Activated CD4-positive, alpha-beta T cell treated with anti-CD3 and anti-CD28 coated beads for 24 hours (primary cell): ENCODE data around the gene RAMP1.

ENCODE experiments used
- DNase-seq, 2 donors: peaks; one replicate each; pipeline ENCODE4 v3.0.0-alpha.2; 2020; ENCODE audit warnings: low read depth in 2 of 2

Gene RAMP1

GRCh38 chr2:237876951-237877491 lies 17.6 kb downstream of the RAMP1 start:
- DNase-seq: no peak

GRCh38 chr2:237877576-237878307 lies 18.3 kb downstream of the RAMP1 start:
- DNase-seq: no peak

GRCh38 chr2:237878321-237879057 lies 19.1 kb downstream of the RAMP1 start:
- DNase-seq: no peak

DNA sequence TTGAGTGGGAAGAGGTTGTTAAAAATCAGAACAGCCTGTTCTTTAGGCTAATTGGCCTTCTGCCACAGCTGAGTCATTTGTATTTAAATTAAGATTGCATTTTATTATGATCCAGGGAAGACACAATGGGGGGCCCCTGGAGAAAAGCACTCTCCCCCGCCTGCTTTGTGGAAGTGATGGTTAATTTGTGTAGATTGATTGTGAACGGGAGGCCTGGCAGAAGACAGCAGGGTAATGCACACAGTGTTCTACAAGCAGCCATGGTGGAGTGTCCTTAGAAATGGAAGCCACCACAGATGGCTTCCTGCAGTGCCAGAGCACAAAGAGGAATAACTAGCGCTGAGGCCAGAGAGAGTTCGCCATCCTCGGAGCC lies 19.6 kb downstream of the RAMP1 start:
- no peak for DNase-seq

GRCh38 chr2:237879991-237880560 lies 20.7 kb downstream of the RAMP1 start:
- no peak for DNase-seq

DNA sequence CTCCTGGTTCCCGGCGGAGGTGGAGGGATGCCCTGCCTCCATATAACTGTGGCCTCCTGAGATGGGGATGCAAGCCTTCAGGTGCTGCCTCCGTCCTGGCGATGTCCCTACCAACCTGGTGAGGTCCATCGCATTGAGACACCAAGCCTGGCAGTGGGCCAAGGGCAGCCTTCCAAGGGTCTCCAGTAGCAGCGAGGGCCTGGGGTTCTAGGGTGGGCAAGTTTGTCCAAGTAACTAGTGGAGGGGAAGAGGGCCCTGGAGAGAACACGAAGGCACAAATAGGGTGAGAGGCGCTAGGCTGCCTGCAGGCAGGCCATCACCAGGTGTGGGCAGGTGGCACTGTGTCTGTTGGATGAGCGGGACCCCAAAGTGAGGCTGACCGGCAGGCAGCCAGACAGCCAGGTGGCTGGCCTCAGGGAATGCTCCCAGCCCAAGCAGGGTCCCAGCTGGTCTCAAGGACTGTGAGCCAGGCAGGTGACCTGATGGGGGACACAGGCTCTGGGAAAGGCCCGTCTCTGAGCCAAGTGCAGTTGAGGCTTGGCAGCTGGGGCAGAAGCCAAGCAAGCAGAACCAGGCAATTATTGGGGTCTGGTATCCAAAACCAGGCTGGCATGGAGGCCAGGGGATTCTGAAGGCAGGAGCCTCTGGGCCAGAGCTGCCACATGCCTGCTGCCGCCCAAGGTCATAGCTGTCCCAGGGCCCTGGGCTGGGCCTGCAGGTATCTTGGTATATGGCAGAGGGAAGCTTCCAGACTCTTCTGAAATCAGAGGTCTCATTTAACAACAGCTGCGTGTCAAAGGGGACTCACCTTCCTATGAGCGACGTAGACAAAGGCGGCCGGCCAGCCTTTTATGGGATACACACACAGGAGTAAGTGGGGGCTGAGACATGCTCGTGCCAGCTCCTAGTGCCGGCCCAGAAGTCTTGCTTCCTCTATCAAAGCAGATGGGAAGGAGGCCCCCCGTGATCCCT lies 23.4 kb downstream of the RAMP1 start:
- DNase-seq: no peak

DNA sequence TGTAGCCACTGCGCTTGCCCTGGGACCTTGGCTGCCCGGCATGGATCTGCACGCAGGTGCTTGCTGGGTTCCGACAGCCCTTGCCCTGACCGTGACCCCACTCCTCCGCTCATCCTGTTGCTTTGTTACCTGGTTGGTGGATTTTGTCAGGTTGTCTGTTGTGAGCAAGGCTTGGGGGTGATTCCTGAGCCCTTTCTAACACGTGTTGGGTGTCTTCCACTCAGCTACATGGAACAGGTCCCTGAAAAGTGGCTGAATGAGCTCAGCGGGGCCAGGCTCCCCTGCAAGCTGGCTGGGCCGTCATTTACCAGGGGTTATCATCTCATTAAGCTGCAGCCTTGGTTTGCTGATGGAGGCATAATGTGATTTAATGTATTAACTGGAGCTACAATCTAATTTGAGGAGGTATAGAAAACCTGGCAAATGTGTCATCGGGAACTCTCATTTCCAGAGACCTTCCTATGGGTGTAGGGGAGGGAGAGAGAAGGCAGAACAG lies 24.6 kb downstream of the RAMP1 start:
- no peak for DNase-seq

DNA sequence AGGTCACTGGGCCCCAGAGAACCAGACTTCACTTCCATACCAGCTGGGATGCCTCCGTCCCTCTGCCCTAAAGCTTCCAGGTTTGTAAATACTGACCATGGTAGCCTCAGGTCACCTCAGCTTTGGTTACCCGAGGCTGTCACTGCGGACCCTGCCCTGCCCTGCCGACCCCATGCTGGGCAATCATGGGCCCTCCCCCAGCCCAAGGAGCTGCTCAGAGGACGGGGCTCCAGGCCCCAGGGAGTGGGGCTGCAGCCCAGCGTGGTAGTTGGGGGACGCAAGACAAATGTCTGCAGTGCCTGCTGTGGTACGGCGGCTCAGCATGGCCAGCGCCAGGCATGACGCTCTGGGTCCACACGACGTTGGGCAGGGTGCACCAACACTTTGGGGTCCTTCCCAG lies 25.3 kb downstream of the RAMP1 start:
- no peak for DNase-seq

DNA sequence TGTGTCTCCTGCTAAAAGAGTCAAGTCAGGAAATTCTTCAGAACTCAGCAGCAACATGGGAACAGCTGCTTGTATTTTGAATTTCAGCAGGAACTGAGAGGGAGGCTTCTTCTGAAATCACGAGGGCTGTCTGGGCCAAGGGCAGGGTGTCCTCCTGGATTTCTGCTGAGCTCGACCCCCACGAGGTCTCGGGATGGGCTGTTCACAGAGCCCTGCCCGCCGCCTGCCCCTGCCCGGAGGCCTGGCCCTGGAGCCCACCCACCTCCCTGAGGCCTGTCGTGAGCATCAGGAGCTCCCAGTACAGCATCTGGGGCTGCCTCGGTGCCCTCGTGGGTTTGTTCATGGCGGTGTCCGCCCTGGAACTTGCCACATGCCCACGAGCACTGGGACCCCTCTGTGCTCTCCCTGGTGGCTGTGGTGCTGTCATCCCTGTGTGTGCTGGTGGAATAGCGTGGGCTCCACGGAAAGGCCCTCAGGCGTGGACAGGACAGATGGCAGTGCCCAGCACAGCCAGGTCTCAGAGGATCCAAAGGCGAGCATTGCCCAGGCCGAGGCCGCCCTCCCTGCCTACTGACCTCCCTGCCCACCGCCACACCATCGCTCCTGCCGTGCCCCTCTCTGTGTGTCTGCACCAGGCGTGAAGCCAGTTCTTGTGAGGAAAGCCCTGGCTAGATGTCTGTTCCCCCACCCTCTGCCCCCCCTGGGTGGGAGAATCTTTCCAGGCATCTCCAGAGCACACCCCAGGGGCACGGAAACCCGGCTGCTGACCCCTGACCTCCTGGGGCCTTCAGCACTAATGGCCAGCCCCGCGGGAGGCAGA lies 25.9 kb downstream of the RAMP1 start:
- DNase-seq: no peak

DNA sequence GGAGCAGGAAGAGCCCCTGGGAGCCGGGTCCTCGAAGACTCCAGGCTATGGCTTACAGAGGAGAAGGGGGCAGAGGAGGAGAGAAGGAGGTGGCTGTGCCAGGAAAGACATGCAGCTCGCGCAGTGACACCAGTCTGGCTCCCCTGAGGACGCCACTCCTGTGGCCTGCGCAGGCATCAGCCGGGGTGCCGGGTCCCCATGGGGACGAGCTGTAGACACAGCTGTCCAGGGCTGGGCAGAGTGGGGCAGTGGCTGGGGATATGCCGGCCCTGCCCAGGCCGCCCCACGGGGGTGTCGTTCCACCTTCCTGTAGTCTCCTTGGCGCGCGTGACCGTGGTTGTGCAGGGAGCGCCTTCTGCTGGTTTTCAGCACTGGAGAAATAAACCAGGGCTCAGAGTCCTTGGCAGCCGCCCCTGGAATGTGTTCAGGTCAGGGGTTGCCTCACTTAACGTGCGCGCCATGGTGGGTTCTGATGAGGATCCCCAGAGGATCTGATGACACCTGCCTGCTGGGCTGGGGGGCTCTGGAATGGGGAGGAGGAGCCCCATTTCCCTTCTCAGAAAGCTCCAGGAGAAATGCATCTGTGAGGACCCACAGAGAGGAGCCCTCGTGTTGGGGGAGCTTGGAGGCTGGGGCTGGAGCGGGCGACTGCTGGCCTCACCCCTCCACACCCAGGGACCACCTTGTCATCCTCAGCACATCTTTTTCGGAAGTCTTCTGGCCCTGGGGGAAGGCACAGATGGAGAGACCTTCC lies 26.7 kb downstream of the RAMP1 start:
- DNase-seq: no peak

DNA sequence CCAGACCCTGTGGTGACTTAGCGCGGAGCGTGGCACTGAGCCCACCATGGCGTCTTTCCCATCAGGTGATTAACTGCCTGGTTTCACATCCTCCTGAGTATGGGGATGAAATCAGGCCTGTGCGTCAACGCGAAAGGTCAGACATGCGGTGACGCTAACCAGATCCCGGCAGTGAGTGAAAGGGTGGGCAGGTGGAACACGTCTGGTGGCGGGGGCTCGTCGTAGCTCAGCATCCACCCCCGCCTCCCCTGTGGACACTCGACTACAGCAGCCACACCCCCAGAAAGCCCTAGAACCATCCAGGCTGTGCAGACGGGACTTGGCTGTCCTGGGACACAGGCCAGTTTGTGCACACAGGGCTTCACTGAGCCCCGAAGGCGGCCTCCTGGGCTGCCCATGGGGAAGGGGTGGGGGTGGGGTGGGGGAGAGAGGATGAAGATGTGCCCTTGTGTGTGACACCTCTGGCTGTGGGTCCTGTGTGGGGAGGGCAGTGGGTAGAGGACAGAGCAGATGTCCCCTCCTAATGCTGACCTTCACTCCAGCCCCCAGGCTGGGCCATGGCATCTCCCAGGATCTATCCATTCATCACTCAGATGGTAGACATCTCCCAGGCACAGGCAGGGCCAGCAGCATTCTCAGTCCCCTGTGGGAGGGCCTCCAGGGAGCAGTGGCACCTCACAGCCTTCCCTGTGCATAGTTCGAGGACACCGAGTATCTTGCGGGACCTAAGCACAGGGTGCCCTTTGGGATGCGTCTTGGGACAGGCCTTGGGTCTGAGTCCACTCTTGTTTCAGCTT lies 27.5 kb downstream of the RAMP1 start:
- DNase-seq: no peak

DNA sequence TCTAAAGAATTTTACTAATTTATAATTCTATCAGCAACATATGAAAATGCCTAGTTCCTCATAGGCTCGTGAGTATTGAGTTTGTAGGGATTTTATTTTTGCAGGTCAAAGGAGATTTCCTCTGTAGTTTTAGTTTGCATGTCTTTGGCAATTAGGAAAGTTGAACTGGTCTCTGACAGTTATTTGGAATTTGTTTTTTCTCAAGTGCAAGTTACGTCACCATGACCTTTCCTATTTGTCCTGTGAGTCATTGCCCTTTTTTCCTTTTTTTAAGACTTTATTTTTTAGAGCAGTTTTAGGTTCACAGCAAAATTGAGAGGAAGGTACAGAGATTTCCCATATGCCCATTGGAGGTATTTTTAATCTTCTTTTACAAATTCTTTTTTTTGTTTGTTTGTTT lies 29.0 kb downstream of the RAMP1 start:
- DNase-seq: no peak

- DNase-seq: no peak
Measured at GRCh38 chr2:237889016-237889415, 29.6 kb downstream of the RAMP1 start.

- no peak for DNase-seq
Measured at GRCh38 chr2:237889811-237890210, 30.4 kb downstream of the RAMP1 start.

GRCh38 chr2:237892478-237892877 lies 33.1 kb downstream of the RAMP1 start:
- no peak for DNase-seq

DNA sequence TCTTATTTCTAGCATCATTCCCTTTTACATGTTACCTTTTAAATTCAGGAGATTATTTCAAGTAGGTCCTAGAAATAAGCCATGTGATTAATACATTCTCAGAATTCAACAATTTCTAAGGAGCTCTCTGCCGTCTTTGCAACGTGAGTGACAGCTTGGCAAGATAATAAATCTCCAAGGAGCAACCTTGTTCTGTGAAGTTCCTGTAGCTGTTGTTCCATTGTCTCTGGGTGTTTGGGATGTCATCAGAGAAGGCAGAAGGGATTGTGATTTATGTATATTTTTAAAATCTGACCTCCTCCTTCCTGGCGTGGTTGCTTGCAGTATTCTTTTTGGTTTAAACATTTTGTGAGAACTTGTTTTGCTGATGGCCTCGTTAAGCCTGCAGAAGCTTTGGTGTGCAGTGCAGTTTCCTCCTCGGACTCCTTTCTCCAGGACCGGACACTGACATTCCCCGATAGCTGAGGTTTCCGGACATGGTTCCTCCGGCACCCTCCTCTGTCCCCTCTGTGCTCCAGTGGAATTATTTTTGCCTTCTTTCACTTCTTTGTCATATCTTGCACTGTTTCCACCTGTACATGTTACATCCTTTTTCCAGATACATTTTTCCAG lies 33.7 kb downstream of the RAMP1 start:
- DNase-seq: no peak

- DNase-seq: no peak
Measured at GRCh38 chr2:237894396-237894979, 35.1 kb downstream of the RAMP1 start.

GRCh38 chr2:237894986-237895543 lies 35.6 kb downstream of the RAMP1 start:
- no peak for DNase-seq
